ENCODE data around the gene FBXO28.

DNA sequence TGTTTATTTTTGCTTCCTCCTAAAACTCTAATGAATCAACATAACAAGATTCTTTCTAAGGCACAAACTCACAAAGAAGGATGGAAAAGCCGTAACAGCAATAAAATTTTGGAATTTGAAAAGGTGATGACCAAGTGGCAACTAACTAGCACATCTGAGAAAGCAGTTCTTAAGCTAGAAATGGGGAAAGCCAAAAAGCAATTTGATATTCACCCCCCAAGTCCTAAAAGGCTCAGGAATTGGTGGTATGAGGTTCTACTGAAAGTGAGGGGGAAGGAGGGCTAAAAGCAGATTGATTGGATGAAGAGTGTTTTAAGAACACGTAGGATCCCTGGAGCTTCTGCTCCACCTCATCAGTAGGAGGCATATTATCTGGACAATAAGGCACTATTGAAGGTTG lies 43.4 kb upstream of the FBXO28 start:
- TF ChIP-seq, protein P1, sequence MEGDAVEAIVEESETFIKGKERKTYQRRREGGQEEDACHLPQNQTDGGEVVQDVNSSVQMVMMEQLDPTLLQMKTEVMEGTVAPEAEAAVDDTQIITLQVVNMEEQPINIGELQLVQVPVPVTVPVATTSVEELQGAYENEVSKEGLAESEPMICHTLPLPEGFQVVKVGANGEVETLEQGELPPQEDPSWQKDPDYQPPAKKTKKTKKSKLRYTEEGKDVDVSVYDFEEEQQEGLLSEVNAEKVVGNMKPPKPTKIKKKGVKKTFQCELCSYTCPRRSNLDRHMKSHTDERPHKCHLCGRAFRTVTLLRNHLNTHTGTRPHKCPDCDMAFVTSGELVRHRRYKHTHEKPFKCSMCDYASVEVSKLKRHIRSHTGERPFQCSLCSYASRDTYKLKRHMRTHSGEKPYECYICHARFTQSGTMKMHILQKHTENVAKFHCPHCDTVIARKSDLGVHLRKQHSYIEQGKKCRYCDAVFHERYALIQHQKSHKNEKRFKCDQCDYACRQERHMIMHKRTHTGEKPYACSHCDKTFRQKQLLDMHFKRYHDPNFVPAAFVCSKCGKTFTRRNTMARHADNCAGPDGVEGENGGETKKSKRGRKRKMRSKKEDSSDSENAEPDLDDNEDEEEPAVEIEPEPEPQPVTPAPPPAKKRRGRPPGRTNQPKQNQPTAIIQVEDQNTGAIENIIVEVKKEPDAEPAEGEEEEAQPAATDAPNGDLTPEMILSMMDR (IDR thresholded peaks at IDR 0.05; ENCODE audit: poor library complexity, severe bottlenecking) = no peak
- TF ChIP-seq MXI1 (conservative IDR thresholded peaks at IDR 0.05; ENCODE audit: poor library complexity, severe bottlenecking) (no peak), EZH2 (IDR thresholded peaks at IDR 0.05; ENCODE audit: borderline replicate concordance, insufficient read depth, low read length, poor library complexity, severe bottlenecking) (no peak), EP300 (conservative IDR thresholded peaks at IDR 0.05; ENCODE audit: poor library complexity, severe bottlenecking) (no peak), POLR2AphosphoS5 (IDR thresholded peaks at IDR 0.05) (no peak), RAD21 (conservative IDR thresholded peaks at IDR 0.05) (no peak)
